ENCODE results near the gene MGA.

MGA gene

GRCh38 chr15:41660235-41661077, at the start of gene MGA:
TSS of gene MGA (plus strand) at chr15:41660405.
- in situ Hi-C loops (cut with HindIII; ENCODE audit: low sequenced_read_pairs): no loop called here

GRCh38 chr15:41620536-41621199, 39.5 kb upstream of the MGA start:
- in situ Hi-C loops (cut with HindIII; ENCODE audit: low sequenced_read_pairs): no loop called here

GRCh38 chr15:41621200-41622193, 38.7 kb upstream of the MGA start:
- in situ Hi-C loops (cut with HindIII; ENCODE audit: low sequenced_read_pairs): no loop called here

- in situ Hi-C loops (cut with HindIII; ENCODE audit: low sequenced_read_pairs): no loop called here
Observed at GRCh38 chr15:41622901-41623300, 37.3 kb upstream of the MGA start.

GRCh38 chr15:41627203-41627602, 33.0 kb upstream of the MGA start:
- in situ Hi-C loops (cut with HindIII; ENCODE audit: low sequenced_read_pairs): no loop called here

- in situ Hi-C loops (cut with HindIII; ENCODE audit: low sequenced_read_pairs): no loop called here
Observed at GRCh38 chr15:41629463-41629862, 30.7 kb upstream of the MGA start.

GRCh38 chr15:41629883-41630282, 30.3 kb upstream of the MGA start:
- in situ Hi-C loops (cut with HindIII; ENCODE audit: low sequenced_read_pairs): no loop called here

GRCh38 chr15:41630616-41631217, 29.5 kb upstream of the MGA start:
- in situ Hi-C loops (cut with HindIII; ENCODE audit: low sequenced_read_pairs): no loop called here

GRCh38 chr15:41631880-41632470, 28.2 kb upstream of the MGA start:
- in situ Hi-C loops (cut with HindIII; ENCODE audit: low sequenced_read_pairs): no loop called here

- in situ Hi-C loops (cut with HindIII; ENCODE audit: low sequenced_read_pairs): no loop called here
Observed at GRCh38 chr15:41633609-41634008, 26.6 kb upstream of the MGA start.

- in situ Hi-C loops (cut with HindIII; ENCODE audit: low sequenced_read_pairs): no loop called here
Observed at GRCh38 chr15:41634072-41634626, 26.1 kb upstream of the MGA start.

- in situ Hi-C loops (cut with HindIII; ENCODE audit: low sequenced_read_pairs): no loop called here
Observed at GRCh38 chr15:41637086-41637485, 23.1 kb upstream of the MGA start.

- in situ Hi-C loops (cut with HindIII; ENCODE audit: low sequenced_read_pairs): no loop called here
Observed at GRCh38 chr15:41640985-41641384, 19.2 kb upstream of the MGA start.

GRCh38 chr15:41647262-41647661, 12.9 kb upstream of the MGA start:
- in situ Hi-C loops (cut with HindIII; ENCODE audit: low sequenced_read_pairs): no loop called here

GRCh38 chr15:41648097-41648496, 12.1 kb upstream of the MGA start:
- in situ Hi-C loops (cut with HindIII; ENCODE audit: low sequenced_read_pairs): no loop called here

- in situ Hi-C loops (cut with HindIII; ENCODE audit: low sequenced_read_pairs): no loop called here
Observed at GRCh38 chr15:41648770-41649169, 11.4 kb upstream of the MGA start.

- in situ Hi-C loops (cut with HindIII; ENCODE audit: low sequenced_read_pairs): no loop called here
Observed at GRCh38 chr15:41650806-41651205, 9.4 kb upstream of the MGA start.

- in situ Hi-C loops (cut with HindIII; ENCODE audit: low sequenced_read_pairs): no loop called here
Observed at GRCh38 chr15:41651373-41651772, 8.8 kb upstream of the MGA start.

- in situ Hi-C loops (cut with HindIII; ENCODE audit: low sequenced_read_pairs): no loop called here
Observed at GRCh38 chr15:41653760-41654159, 6.4 kb upstream of the MGA start.

GRCh38 chr15:41655716-41656115, 4.5 kb upstream of the MGA start:
- in situ Hi-C loops (cut with HindIII; ENCODE audit: low sequenced_read_pairs): no loop called here

Measured in DLD1 (cell line).